Choroid plexus epithelial cell (primary cell): ENCODE measurements around the gene OR51G1.

Experiments used
- DNase-seq: peaks from one replicate; pipeline ENCODE4 v3.0.0-alpha.2; 2010; ENCODE audit warnings: low read depth
- H3K4me3 ChIP-seq: 2 replicates; pipeline ENCODE4 v1.5.1; 2011; ENCODE audit warnings: low read depth, mild to moderate bottlenecking, control low read depth, low read length, moderate library complexity
- TF ChIP-seq, protein P1 (sequence below): conservative IDR thresholded peaks from 2 replicates; pipeline ENCODE4 v1.5.1; 2011; ENCODE audit warnings: low read depth, mild to moderate bottlenecking, control low read depth, inconsistent platforms, low read length, moderate library complexity

OR51G1 gene

GRCh38 chr11:4881188-4881587 is 43.0 kb downstream of the OR51G1 start:
- peak; percentile 33 for DNase-seq
- TF ChIP-seq, protein P1, sequence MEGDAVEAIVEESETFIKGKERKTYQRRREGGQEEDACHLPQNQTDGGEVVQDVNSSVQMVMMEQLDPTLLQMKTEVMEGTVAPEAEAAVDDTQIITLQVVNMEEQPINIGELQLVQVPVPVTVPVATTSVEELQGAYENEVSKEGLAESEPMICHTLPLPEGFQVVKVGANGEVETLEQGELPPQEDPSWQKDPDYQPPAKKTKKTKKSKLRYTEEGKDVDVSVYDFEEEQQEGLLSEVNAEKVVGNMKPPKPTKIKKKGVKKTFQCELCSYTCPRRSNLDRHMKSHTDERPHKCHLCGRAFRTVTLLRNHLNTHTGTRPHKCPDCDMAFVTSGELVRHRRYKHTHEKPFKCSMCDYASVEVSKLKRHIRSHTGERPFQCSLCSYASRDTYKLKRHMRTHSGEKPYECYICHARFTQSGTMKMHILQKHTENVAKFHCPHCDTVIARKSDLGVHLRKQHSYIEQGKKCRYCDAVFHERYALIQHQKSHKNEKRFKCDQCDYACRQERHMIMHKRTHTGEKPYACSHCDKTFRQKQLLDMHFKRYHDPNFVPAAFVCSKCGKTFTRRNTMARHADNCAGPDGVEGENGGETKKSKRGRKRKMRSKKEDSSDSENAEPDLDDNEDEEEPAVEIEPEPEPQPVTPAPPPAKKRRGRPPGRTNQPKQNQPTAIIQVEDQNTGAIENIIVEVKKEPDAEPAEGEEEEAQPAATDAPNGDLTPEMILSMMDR = no peak
- no peak overlapping the region for H3K4me3 ChIP-seq
